ENCODE data around the gene REV1. TPM values are rescaled to one million over a fixed set of nuclear protein-coding genes. Genes with fewer than 3 reads are reported as not detected.

Gene REV1
- total and polyA plus RNA-seq, 9 of the 15 experiments (the other 6 are each of a cell fraction or from before 2014, with no cell fraction given) = 12.8 to 54.4 (median 29.6) TPM

- TF ChIP-seq, protein P1, sequence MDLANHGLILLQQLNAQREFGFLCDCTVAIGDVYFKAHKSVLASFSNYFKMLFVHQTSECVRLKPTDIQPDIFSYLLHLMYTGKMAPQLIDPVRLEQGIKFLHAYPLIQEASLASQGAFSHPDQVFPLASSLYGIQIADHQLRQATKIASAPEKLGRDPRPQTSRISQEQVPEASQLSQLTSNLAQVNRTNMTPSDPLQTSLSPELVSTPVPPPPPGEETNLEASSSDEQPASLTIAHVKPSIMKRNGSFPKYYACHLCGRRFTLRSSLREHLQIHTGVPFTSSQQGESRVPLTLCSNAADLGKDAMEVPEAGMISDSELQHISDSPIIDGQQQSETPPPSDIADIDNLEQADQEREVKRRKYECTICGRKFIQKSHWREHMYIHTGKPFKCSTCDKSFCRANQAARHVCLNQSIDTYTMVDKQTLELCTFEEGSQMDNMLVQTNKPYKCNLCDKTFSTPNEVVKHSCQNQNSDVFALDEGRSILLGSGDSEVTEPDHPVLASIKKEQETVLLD (IDR thresholded peaks at IDR 0.05) = no peak; the same call in 1 of the 2 replicates
- no peak for TF ChIP-seq MYBL2 (IDR thresholded peaks at IDR 0.05; ENCODE audit: low read depth)
- TF ChIP-seq MYBL2 (CRISPR knock-in tag; IDR thresholded peaks at IDR 0.05; ENCODE audit: borderline replicate concordance) = no peak
- no peak for TF ChIP-seq JUNB (CRISPR knock-in tag; conservative IDR thresholded peaks at IDR 0.05)
- TF ChIP-seq RCOR1 (IDR thresholded peaks at IDR 0.05; ENCODE audit: borderline replicate concordance in 1 of 2, low read depth in 2 of 2, low read length in 2 of 2) = peak in 1 of 2 experiments; percentile 53; a peak in 1 of 4 replicates
- no peak for TF ChIP-seq ARID1B (IDR thresholded peaks at IDR 0.05)
- no peak for TF ChIP-seq ZNF133 (CRISPR knock-in tag; IDR thresholded peaks at IDR 0.05)
- peak; percentile 57 for TF ChIP-seq PCBP1 (IDR thresholded peaks at IDR 0.05; ENCODE audit: low read depth, low read length, poor library complexity, severe bottlenecking)
- TF ChIP-seq YBX1 (IDR thresholded peaks at IDR 0.05) = no peak
- TF ChIP-seq ZNF778 (CRISPR knock-in tag; IDR thresholded peaks at IDR 0.05) = no peak
- peak; percentile 83; the same call in 1 of the 2 replicates for TF ChIP-seq TOE1 (IDR thresholded peaks at IDR 0.05; ENCODE audit: borderline replicate concordance)
- TF ChIP-seq TOE1 (CRISPR knock-in tag; IDR thresholded peaks at IDR 0.05; ENCODE audit: borderline replicate concordance, low read depth) = 0 out of 2 replicates have a peak, but pooled peaks have one; percentile 50
- TF ChIP-seq TFE3 (CRISPR knock-in tag; IDR thresholded peaks at IDR 0.05) = peak; percentile 96
- no peak for TF ChIP-seq DLX4 (CRISPR knock-in tag; IDR thresholded peaks at IDR 0.05)
- no peak for TF ChIP-seq POU5F1 (IDR thresholded peaks at IDR 0.05; ENCODE audit: borderline replicate concordance, low read depth, low read length, partially characterized antibody)
- TF ChIP-seq, protein P2, sequence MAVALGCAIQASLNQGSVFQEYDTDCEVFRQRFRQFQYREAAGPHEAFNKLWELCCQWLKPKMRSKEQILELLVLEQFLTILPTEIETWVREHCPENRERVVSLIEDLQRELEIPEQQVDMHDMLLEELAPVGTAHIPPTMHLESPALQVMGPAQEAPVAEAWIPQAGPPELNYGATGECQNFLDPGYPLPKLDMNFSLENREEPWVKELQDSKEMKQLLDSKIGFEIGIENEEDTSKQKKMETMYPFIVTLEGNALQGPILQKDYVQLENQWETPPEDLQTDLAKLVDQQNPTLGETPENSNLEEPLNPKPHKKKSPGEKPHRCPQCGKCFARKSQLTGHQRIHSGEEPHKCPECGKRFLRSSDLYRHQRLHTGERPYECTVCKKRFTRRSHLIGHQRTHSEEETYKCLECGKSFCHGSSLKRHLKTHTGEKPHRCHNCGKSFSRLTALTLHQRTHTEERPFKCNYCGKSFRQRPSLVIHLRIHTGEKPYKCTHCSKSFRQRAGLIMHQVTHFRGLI (CRISPR knock-in tag; IDR thresholded peaks at IDR 0.05) = no peak
- no peak for TF ChIP-seq SIRT6 (IDR thresholded peaks at IDR 0.05; ENCODE audit: low read depth, low read length)
- TF ChIP-seq FOS (IDR thresholded peaks at IDR 0.05; ENCODE audit: extremely low read depth, insufficient read length) = no peak
- TF ChIP-seq FOXP4 (CRISPR knock-in tag; IDR thresholded peaks at IDR 0.05; ENCODE audit: borderline replicate concordance) = peak; percentile 96; the same call in 1 of the 2 replicates
Measured at GRCh38 chr2:99489761-99490622, at the start of gene REV1 (continued).
